ENCODE measurements around the gene SLAMF6.
"Not testable (repeated sequence)": the region's sequence is repeated elsewhere in the genome, so short reads cannot be mapped to it uniquely, and the experiment has no call there.

Gene SLAMF6

DNA sequence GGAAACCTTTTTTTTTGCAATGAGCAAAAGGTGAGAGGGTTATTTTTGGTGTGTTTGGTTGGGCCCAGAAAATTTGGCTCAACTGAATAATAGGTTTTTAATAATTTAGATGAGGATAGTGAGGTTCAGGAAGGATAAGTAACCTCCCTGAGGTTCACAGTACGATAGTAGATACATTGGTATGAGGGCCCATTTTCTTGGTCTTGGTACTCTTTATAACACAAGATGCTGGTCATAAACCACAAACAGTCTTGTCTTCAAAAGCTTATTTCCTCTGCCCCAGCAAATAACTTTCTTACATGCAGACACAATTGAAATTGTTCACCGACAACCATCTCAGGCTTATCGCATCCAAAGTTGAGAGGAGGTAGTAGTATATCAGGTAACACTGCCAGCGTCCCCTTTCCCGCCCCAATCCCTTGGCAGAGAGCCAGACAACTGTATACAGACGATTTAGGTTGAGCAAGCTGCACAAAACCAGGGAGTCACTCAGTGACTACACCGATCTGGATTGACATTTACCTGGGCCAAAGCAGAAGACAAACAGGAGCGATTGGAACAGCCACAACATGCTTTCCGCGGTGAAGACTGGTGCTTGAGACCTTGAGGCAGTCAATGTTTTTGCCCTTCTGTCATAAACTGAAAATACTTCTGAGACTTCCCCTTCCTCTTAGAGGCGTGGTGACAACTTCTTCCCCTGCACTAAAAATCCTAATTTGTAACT, at the start of gene SLAMF6:
SLAMF6 (minus strand) TSS at position 634 of the 724 bp plus-strand sequence; CDS start at position 571, 63 bp downstream.
- DNase-seq = peak; percentile 75

DNA sequence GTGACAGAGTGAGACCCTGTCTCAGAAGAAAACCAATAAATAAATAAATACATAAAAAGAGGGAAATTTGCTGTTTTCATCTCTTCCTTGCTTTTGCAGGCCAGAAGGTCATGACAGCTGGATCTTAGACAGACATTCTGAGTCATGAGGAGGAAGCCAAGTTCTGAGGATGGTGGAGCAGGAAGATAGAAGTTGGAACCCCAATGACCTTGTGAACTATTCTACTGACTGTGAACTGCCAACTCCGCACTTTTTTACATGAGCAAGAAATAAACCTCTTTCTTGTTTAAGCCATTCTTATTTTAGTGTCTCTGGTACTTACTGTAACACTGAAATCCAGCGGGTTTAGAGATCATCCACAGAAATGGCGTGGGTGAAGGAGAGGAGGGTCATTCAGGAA, 47.8 kb upstream of the SLAMF6 start:
- no peak for DNase-seq

DNA sequence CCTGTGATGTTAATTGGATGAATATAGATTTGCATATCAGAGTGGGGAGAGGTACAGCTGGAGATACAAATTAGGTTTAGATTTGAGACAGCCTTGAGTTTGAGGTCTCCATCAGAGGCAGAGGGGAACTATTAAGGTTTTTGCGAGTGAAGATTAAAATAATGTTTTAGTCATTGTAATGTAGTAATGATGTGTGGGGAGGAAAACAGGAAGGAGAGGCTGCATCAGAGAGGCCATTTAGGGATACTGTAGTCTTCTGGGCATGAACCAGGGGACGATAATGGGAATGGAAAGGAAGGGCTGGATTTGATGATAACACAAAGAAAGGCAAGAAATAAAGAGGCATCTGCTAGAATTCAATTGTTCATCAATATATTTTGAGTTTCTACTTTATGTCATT, 46.8 kb upstream of the SLAMF6 start:
- DNase-seq = no peak

DNA sequence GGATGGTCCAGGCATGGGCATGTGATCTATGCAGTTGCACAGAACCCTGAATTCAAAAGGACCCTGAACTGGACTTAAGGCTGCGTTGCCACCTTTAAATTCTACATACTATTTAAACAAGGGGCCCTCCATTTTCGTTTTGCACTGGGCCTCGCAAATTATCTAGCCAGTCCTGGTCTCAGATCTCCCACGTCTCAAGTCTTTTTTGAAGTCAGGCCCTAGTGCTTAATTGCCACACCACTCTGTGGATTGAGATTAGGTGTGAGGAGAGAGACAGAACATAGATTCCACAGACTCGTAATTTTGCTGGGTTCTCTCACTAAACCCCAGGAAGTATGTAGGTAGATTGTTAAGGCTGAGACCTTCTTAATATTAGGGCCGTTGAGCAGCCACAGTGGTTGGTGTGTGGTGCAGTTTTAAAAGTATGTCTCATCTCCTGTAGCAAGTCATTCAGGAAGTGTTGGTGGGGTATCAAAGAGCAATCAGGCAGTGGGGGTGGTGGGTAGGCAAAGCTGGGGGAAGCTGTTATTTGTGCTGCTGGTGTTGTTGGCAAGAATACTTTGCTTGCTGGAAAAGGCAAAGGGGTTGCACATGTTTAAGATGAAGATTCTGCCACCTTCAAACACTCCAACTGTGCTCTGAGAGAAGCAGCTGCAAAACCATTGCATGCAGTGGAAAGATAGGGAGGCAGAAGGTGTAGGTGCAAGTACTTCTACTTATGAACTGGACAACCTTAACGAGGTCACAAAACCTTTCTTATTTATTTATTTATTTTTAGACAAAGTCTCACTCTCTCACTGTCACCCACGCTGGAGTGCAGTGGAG, 45.0 kb upstream of the SLAMF6 start:
- DNase-seq = peak; percentile 73

DNA sequence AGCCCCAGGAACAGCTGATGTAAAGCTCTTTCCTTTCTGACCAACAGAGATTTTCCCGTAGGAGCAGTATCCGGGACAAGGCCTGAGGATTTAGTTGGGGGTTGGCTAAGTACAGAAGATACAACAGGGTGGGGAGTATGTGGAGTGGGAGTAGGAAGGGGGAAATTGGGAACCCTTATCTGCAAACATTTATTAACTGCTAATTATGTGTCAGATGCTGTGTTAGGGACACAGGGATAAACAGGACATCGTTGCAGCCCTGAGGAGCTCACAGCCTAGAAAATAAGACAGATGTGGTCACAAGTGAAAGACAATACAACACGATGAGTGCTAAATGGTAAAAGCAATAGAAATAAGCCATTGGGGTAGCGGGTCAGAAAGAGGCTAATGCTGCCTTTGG, 44.3 kb upstream of the SLAMF6 start:
- DNase-seq = no peak

DNA sequence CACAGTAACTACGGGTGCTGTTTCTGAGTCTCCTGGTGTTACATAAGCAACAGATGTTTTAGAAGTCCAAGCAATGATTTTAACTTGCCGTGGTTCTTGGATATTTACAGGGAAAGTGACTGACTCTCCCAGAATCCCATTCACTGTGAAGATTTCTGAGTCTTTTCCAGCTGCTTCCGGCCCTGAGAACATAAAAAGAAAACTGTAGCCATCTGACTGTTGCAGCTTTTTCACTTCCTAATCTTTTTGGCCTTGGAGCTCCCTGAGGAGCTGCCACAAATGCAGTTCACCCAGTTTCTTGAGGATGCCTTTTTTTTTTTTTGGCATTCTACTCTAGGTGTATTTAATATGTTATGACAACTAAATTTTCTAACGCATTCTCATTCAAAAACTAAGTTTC, 42.5 kb upstream of the SLAMF6 start:
- DNase-seq = no peak

DNA sequence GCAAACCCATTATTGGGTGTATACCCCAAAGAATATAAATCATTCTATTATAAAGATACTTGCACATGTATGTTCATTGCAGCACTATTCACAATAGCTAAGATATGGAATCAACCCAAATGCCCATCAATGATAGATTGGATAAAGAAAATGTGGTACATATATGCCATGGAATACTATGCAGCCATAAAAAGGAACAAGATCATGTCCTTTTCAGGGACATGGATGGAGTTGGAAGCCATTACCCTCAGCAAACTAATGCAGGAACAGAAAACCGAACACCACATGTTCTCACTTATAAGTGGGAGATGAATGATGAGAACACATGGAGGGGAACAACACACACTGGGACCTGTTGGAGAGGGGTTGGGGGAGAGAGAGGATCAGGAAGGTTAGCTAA, 40.2 kb upstream of the SLAMF6 start:
- DNase-seq = not testable (repeated sequence)

DNA sequence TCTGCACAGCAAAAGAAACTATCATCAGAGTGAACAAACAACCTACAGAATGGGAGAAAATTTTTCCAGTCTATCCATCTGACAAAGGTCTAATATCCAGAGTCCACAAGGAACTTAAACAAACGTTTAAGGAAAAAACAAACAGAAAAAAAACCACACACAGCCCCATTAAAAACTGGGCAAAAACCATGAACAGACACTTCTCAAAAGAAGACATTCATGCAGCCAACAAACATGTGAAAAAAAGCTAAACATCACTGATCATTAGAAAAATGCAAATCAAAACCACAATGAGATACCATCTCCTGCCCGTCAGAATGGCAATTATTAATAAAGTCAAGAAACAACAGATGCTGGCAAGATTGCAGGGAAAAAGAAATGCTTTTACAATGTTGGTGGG, 39.7 kb upstream of the SLAMF6 start:
- not testable (repeated sequence) for DNase-seq

DNA sequence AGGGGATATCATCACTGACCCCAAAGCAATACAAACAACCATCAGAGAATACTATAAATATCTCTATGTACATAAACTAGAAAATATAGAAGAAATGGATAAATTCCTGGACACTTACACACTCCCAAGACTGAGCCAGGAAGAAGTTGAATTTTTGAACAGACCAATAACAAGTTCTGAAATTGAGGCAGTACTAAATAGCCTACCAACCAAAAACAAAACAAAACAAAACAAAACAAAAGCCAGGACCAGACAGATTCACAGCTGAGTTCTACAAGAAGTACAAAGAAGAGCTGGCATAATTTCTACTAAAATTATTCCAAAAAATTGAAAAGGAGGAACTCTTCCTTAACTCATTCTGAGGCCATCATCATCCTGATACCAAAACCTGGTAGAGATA, 37.8 kb upstream of the SLAMF6 start:
- no peak for DNase-seq

DNA sequence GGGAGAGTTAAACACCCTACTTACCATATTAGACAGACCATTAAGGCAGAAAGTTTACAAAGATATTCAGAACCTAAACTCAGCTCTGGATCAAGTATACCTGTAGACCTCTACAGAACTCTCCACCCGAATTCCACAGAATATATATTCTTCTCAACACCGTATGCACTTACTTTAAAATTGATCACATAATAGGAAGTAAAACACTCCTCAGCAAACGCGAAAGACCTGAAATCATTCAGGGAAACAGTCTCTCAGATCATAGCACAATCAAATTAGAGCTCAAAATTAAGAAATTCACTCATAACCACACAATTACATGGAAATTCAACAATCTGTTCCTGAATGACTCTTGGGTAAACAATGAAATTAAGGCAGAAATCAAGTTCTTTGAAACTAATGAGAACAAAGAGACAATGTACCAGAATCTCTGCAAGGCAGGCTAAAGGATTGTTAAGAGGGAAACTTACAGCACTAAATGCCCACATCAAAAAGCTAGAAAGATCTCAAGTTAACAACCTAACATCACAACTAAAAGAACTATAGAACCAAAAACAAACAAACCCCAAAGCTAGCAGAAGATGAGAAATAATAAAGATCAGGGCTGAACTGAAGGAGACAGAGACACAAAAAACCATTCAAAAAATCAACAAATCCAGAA, 37.1 kb upstream of the SLAMF6 start:
- DNase-seq = no peak

DNA sequence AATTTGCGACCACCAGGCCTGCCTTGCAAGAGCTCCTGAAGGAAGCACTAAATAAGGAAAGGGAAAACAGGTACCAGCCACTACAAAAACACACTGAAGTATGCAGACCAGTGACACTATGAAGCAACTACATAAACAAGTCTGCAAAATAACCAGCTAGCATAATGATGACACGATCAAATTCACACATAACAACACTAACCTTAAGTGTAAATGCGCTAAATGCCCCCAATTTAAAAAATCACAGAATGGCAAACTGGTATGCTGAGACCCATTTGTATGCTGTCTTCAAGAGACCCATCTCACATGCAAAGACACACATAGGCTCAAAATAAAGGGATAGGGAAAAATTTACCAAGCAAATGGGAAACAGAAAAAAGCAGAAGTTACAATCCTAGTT, 36.4 kb upstream of the SLAMF6 start:
- not testable (repeated sequence) for DNase-seq

DNA sequence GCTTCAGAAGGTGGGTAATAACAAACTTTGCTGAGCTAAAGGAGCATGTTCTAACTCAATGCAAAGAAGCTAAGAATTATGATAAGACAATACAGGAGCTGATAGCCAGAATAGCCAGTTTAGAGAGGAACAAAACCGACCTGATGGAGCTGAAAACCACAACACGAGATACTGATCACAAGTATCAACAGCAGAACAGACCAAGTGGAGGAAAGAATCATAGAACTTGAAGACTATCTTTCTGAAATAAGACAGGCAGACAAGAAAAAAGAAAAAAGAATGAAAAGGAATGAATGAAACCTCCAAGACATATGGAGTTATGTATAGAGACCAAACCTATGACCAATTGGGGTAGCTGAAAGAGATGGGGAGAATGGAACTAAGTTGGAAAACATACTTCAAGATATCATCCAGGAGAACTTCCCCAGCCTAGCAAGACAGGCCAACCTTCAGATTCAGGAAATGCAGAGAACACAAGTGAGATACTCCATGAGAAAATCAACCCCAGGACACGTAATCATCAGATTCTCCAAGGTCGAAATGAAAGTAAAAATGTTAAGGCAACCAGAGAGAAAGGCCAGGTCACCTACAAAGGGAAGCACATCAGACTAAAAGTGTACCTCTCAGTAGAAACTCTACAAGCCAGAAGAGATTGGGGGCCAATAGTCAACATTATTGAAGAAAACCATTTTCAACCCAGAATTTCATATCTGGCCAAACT, 35.8 kb upstream of the SLAMF6 start:
- no peak for DNase-seq

DNA sequence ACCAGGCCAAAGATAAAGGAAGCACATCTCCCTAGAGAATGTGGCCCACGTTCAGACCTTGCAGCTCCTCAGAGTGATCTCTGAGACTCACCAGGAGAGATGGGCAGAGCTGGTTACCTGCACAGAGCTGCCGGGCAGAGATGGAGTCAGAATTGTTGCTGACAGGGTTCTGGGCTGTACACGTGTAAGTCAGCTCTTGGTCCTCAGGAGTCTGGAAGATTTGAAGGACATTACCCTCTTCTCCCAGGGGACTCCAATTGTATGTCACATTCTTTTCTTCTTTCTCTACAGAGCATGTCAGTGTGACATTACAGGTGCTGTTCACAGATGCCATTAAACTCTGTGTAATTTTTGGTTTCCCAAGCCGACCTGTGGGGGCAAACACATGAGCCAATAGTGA, 30.7 kb upstream of the SLAMF6 start:
- DNase-seq = no peak

DNA sequence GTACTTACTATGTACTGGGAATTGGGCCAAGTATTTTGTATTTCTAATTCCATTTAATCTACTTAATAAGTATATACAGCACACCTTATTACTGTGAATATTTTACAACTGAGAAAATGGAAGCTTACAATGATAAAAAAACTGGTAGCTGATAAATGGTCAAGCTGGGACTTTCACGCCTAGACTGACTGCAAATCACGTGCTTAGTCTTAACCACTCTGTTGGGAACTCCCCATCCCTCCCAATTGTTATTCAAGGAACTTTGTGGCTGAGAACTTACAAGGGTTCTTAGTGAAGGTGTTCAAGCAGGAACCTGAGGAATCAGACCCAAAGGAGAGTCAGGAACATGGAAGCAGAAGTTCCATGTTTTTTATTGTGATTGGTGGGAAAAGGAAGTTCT, 29.4 kb upstream of the SLAMF6 start:
- no peak for DNase-seq

DNA sequence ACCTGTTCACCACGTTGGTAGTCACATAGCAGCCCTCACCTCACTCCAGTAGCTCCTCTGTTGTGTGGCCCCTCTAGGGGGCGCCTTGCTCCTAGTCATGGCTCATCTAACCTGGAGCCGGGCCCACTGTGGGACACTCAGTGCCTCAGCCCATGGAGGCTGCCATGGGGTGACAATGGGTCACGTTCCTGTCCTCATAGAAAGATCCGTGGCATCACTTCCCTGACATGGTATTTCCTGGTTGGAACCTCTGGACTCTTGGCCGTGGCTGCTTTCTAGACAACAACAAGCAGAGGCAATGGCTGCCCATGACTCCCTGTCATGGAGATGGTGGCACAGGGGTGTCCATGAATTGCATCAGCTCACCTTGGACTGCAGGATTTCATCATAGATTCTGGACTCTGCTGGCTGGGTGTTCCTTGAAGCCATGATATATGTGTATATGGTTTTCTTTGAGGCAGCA, 27.5 kb upstream of the SLAMF6 start:
- DNase-seq = peak; percentile 84

DNA sequence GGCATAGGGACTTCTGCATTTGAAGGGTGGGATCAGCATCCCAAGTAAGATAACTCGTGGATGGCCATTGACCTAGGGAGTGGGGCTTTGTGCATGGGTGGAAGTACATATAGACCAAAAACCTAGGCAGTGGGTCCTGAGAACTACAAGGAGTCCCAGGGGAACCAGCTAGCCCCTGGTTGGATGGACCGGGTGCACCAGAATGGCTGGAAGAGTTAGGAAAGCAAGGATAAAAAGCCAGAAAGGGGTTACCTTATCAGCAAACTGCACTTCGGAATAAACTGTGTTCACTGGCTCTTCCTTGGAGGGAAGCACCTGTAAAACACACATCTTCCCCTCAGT, 26.6 kb upstream of the SLAMF6 start:
- no peak for DNase-seq

DNA sequence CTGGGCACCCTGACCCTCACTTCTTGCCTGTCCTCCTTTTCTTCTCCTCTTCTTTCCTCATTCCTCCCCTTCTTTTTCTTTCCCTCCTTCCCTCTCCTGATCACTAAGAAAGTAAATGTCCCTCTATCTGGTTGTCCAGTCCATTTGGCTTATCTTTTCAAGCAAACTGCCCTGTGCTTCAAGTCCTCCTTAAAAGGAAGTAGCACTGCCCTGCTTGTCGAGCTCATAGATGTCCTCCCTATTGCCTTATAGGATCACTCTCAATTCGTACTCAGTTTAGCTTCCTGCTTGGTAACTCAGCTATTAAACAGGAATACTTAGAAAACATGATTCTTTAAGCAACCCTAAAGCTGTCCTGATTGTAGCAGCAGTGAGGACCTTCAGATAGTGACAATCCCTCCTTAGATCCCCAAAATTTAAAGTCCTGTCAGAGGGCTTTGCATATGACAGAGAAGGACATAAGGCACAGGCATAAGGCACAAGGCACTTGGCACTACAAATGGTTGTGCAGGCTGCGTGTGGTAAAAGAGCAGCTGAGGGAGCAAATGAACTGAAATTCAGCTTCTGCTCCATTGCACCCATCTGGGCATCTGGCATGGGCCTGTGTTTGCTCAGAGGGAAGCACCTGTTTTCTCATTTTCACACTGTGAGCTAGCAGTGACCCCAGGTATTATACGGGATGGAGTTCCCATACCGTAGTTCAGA, 26.1 kb upstream of the SLAMF6 start:
- DNase-seq = no peak

DNA sequence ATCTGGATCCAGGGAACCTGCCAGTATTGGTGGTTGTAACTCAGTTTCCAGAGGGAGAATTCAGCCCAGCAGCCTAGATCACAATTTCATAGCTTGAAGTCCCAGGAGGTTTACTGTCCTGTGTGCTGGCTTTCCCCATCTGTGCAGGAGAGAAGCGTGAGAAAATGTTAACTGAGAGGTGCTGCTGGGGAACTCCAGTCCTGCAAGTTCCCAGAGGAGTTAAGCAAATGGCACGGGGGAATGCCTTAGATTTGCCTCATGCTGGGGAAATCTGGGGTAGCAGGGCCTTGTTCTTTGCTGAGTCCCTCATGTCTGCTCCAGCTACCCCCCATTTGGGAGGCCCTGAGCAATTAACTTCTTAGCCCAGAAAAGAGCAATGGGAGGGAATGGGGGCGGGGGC, 25.1 kb upstream of the SLAMF6 start:
- DNase-seq = no peak

DNA sequence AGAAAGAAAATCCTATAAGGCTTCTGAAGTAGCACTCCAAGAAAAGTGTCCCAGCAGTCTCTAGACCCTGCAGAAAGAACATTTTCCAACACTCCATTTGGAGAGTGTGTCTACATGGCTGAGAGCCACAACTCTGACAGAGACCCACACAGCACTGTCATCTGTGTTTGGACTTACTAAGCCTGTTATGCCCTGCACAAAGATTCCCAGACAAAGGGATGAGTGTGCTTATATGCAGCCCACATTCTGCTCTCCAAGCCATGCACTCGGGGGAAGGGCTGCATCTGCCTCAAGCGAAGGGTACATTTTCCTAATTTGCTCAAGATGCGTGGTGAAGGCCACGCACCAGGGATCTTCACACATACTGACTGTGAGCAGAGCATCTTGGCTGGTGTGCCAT, 24.4 kb upstream of the SLAMF6 start:
- no peak for DNase-seq

DNA sequence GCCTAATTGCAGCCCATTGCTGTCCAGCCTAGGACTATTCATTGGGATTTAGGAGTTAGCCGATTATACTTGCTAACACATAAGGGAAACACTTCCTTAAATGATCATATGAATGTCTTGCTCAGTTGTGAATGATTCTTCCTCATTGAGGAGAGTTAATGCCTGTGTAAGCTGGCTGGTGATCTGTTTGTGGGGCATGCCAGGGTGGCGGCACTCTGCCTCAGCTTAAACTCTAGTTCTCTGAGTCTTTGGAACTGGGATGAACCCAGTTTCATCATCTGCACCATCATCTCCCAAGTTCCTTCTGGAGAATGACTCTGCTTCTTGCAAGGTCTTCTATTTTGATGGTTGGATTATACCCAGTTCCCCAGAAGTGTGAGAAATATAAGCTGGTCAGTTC, 23.9 kb upstream of the SLAMF6 start:
- no peak for DNase-seq

DNA sequence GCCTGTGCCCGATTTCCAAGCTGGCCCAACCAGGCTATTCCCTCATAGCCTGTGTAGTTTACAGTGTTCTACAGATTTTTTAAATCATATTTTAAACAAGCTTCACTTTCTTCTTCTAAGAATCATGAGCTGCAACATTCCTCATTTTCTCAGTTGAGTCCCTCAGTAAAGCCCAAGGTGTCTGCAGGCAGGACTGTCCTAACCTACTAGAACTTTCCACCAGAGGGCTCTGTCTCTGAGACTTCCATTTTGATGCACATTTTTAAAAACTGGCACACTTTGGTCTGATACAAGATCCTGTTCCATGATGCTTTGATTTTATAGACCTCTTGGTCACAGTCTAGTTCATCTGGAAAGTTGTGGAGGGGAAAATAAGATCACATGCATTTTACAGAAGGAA, 21.6 kb upstream of the SLAMF6 start:
- no peak for DNase-seq

DNA sequence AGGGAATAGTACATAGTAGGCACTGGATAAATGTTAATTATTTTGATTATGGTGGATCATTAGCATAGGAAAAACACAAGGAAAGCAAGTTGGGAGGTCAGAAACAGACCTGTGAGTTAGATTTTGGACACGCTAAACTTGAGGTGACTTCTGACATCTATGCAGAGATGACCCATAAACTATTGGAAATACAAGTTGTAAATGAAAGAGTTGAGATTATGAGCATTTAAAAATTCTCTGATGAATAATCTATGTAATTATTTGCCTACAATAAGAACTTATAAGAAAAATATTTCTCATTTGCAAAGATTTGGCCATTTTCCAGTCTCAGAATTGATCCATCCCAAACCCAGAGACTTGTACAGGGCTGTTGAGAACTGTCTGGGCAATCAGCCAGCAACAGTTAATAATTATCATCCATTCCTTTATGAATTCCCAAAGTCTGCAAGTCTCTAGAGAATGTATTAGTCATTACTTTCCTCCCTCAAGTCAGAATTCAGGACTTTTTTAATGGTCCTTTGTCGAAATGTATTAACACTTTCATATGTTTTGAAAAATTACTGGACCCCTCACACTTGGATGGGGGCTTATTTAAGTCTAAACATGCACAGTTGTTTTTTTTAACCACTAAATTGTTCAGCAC, 19.4 kb upstream of the SLAMF6 start:
- DNase-seq = no peak
